Stimulated activated CD8-positive, alpha-beta memory T cell treated with anti-CD3 and anti-CD28 coated beads, Interleukin-4, amount 100 ng/mL, for 4 hours (primary cell): ENCODE data around the gene FBXL22.

Experiments used
- DNase-seq, 2 donors: peaks; one replicate each; pipeline ENCODE4 v3.0.0-alpha.2; 2020; ENCODE audit warnings: low read depth in 2 of 2, low spot score in 1 of 2

The FBXL22 gene

GRCh38 chr15:63597038-63597790 lies at the start of gene FBXL22:
TSS of gene FBXL22 (plus strand) at chr15:63597387. CDS start at chr15:63597393, 6 bp downstream.
- DNase-seq, result no peak

- DNase-seq, result no peak
Observed at GRCh38 chr15:63551400-63551799, 45.8 kb upstream of the FBXL22 start.

- no peak for DNase-seq
Observed at GRCh38 chr15:63553388-63553791, 43.8 kb upstream of the FBXL22 start.

- no peak for DNase-seq
Observed at GRCh38 chr15:63554337-63554927, 42.8 kb upstream of the FBXL22 start.

GRCh38 chr15:63555507-63555906 lies 41.7 kb upstream of the FBXL22 start:
- DNase-seq, result no peak

GRCh38 chr15:63556246-63556645 lies 40.9 kb upstream of the FBXL22 start:
- no peak for DNase-seq

- DNase-seq, result no peak
Observed at GRCh38 chr15:63556736-63557135, 40.5 kb upstream of the FBXL22 start.

- DNase-seq, result no peak
Observed at GRCh38 chr15:63559753-63560152, 37.4 kb upstream of the FBXL22 start.

- DNase-seq, result no peak
Observed at GRCh38 chr15:63560741-63561448, 36.3 kb upstream of the FBXL22 start.

GRCh38 chr15:63564093-63564492 lies 33.1 kb upstream of the FBXL22 start:
- no peak for DNase-seq

- no peak for DNase-seq
Observed at GRCh38 chr15:63565536-63566186, 31.5 kb upstream of the FBXL22 start.

GRCh38 chr15:63572749-63573464 lies 24.3 kb upstream of the FBXL22 start:
- DNase-seq, result no peak

- no peak for DNase-seq
Observed at GRCh38 chr15:63573533-63573932, 23.7 kb upstream of the FBXL22 start.

GRCh38 chr15:63575312-63575711 lies 21.9 kb upstream of the FBXL22 start:
- no peak for DNase-seq

- DNase-seq, result no peak
Observed at GRCh38 chr15:63576441-63576840, 20.7 kb upstream of the FBXL22 start.

- DNase-seq, result no peak
Observed at GRCh38 chr15:63582179-63582578, 15.0 kb upstream of the FBXL22 start.

- DNase-seq, result no peak
Observed at GRCh38 chr15:63582718-63583426, 14.3 kb upstream of the FBXL22 start.

GRCh38 chr15:63586790-63587189 lies 10.4 kb upstream of the FBXL22 start:
- DNase-seq, result no peak

- DNase-seq, result no peak
Observed at GRCh38 chr15:63587527-63587926, 9.7 kb upstream of the FBXL22 start.

GRCh38 chr15:63588826-63589225 lies 8.4 kb upstream of the FBXL22 start:
- no peak for DNase-seq
